ENCODE data around the gene BBIP1.
"Not testable (repeated sequence)": the region's sequence is repeated elsewhere in the genome, so short reads cannot be mapped to it uniquely, and the experiment has no call there.

BBIP1 gene

DNA sequence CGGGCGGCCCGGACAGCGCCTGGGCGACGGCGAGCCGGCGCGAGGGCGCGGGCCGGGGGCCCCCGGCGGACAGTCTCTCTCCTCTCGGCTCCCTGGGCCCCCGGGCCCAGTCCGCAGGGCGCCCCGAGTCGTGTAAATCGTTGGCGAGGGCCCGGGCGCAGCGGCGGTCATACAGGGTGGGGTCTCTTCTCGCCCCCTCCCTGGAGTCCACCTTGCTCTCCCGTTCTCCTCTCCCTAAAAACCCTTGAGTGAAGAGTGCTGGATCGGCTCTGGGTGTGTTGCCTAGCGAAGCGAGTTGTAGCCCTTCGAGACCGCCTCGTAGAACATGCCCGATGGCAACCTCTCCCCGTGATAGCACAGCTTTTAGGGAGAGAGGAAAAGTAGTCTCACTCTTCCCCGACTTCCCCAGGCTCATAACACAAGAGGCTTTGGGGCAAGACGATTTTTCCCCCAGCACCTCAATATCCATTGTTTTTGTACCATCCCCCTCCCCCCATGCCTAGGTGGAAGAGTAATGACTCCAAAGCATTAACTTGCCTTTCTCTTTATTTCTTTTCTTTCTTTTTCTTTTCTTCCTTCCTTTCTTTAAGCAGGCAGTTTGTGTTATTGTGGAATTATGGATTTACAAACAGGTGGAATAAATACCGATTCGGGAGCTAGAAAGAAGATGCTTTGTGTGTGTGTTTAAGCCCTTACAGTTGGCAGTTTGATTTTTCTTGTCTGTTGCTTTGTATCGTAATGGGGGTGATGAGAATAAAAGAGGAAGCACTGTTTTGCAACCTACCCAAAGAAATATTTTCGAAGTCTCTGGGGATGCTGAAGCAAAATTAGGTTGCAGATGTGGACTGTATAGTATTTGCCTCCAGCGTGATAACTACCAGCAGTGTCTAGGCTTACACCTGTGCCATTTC lies 1.2 kb upstream of the BBIP1 start:
- DNase-seq = peak; percentile 18

DNA sequence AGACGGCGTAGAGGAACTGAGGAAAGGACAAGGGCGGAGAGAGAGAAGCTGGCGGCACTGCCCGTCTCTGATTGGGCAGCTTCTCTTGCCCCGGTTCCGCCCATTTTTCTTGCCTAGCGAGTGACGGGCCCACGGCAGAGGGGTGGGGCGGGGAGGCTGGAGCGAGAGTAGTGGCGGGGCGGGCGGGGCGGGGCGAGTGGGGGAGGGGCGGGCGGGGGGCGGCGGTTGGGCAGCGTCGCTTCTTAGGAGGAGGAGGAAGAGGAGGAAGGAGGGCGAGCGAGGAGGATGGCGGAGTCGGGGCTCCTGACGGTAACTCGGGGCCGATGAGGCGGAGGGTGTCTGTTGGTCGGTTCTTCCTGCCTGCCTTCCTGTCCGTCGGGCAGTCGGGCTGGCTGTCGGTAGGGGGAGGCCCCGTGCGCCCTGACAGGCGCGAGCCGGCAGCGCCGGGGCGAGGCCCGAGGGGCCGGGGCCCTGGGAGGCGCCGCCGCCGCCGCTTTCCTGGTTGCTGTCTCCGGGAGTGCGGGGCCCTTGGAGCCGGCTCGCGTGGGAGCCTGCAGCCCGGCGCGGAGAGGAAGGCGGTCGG lies 460 bp upstream of the BBIP1 start, which contains the start of gene SHOC2:
Gene SHOC2, plus strand, starts transcription at position 256 of the 583 bp plus-strand sequence. CDS start 44,755 bp downstream, outside the sequence.
- peak; percentile 99 for DNase-seq

DNA sequence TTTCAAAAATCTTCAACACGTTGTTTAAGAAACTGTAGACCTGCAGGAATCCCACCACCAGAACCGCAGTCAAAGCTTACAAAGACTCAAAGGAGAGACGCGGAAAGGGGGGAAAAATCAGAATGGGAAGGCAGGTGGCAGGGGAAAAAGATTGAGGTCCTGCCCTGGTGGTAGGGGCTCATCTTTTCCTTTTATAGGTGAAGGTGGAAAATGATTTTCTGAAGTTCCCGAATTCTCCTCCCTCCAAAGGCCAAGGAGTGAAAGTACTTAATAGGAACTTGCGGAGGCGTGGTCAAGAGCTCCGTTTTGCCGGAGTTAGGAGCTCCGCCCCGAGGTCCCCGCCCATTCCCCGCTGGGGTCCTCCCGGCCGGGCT lies 724 bp downstream of the BBIP1 start:
- peak; percentile 82 for DNase-seq

DNA sequence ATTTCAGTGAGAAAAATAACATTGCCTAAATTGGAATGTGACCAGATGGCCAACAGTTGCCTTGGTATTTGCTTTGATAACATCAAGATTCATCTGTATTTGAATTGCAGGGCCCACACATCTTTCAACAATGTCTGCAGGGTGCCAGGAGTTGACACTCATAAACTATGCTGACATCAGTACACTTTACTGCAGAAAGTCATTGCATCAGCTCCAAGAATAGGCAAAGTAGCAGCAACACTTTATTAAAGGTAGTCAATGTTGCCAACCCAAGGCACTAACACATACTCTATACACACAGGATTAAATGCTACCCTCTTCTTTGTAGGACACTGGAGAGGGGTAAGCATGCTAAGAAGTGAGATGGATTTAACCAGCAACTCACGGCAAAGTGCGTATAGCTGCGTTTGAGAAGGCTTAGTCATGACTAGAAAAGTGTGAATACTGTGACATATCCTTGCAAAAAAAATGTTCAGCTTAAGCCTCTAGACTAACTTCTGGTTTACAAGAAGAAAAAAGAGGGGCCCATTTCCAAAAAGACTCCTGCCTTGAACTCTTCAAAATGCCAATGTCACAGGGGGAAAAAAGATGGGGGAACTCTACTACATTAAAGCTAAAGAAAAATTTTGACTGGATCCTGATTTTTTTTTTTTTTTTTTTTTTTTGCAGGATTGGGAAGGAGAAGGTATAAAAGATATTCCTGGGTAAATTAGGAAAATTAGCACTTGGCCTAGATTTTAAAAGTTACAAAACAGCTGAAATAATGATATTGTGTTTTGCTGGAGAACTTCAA lies 2.2 kb downstream of the BBIP1 start:
- no peak for DNase-seq

DNA sequence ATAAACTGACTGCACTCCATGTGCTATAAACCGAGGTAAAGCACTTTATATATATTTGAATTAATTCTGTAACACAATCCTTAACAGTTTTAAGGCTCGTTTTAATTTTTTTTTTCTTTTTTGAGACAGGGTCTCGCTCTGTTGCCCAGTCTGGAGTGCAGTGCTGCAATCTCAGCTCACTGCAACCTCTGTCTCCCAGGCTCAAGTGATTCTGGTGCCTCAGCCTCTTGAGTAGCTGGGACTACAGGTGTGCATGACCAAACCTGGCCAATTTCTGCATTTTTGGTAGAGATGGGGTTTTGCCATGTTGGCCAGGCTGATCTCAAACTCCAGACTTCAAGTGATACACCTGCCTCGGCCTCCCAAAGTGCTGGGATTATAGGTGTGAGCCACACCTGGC lies 3.4 kb downstream of the BBIP1 start:
- not testable (repeated sequence) for DNase-seq

DNA sequence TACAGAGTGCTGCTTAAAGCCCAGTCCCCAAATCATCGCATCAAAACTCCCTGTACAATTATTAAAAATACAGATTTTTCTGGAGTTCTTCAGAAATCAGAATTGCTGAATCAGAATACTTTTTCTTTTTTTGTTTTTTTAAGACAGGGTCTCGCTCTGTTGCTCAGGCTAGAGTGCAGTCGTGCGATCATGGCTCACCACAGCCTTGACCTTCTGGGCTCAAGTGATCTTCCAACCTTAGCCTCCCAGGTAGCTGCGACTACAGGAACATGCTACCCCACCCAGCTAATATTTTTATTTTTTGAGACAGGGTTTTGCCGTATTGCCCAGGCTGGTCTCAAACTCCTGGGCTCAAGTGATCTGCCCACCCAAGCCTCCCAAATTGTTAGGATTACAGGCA lies 3.9 kb downstream of the BBIP1 start:
- no peak for DNase-seq

DNA sequence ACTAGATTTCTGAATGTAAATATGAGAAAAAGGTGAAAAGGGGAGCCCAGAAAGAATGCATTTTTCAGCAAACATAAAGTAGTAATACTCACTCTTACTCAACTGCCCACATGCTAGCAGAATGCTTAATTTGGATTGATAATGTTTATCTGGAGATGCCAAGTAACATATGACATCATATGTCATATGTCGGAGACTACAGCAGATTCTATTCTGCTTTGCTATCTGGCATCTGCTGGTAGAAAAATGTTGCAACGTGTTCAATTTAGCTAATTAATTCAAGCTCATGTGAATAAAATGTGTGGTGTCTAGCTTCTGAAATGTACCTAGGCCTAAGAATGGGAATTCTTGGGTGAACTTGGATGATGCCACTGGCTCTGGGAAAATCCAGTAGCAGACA lies 4.5 kb downstream of the BBIP1 start:
- DNase-seq = no peak

DNA sequence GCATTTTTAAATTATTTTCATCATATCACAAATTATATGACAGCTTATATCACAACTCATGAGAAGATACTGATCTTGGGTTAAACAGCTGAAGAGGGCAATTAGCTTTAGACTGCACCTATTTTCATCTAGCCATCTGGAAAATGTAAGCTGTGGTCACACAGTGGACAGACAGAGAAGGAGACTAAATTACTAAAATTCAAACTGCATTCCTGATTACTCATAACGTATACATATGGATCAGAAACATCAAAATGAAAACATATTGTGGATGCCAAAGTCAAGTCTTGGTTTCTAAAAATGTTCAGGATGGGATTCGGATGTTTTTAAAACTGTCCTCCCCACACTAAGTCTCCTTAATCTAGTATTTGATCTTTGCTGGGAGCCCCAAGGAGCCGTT lies 6.6 kb downstream of the BBIP1 start:
- DNase-seq = no peak

DNA sequence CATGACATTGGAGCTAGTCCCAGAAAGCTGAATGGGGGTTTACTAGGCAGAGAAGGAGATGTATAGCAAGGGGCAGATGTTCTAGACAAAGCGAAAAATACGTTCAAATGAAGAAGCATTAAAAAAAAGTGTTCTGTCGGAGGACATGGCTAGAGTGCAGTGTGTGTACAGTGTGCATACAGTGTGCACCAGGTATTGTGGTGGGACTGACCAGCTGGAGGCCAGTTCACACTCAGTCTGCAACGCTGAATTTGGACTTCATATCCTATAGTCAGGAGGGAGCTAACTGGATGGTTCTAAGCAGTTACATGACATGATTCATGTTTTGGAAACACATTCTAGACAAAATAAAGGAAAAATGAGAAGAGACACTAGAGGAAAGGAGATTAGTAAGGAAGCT lies 8.8 kb downstream of the BBIP1 start:
- no peak for DNase-seq

DNA sequence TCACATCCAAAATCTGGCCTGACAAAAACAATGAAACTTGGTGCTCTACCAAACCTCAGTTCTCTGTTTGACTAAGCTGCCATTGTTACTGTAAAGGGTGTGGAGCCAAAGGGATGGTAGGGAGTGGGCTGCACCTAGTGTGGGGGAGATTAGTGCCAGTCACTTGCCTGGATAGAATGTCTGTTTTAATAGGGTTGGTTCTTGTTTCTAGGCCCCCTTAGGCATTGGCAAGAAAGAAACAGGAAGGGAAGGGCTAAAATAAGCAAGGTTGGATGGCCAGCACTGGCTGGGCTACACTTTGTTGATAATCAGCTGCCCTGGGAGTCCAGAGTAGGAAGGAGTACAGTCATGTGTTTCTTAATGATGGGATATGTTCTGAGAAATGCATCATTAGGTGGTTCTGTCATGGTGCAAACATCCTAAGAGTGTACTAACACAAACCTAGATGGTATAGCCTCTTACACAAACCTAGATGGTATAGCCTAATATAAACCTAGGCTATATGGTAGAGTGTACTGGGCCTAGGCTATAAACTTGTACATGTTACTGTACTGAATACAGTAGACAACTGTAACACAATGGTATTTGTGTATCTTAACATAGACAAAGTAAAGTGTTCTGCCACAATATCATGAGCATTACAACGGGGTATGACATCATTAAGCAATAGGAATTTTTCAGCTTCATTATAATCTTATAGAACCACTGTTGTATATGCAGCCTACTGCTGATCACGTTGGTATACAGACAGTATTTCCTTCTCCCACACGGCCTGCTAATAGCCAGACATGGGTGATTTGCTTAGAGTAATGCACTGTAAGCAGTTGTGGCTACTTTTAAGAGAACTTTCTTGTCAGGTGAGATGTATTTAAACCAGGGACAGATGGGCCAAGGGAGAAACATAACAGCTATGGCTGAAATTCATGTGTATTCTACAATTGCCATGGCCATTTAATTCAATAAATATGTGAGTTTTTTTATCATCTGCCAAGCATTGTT lies 15.4 kb downstream of the BBIP1 start:
- DNase-seq = peak; percentile 23

DNA sequence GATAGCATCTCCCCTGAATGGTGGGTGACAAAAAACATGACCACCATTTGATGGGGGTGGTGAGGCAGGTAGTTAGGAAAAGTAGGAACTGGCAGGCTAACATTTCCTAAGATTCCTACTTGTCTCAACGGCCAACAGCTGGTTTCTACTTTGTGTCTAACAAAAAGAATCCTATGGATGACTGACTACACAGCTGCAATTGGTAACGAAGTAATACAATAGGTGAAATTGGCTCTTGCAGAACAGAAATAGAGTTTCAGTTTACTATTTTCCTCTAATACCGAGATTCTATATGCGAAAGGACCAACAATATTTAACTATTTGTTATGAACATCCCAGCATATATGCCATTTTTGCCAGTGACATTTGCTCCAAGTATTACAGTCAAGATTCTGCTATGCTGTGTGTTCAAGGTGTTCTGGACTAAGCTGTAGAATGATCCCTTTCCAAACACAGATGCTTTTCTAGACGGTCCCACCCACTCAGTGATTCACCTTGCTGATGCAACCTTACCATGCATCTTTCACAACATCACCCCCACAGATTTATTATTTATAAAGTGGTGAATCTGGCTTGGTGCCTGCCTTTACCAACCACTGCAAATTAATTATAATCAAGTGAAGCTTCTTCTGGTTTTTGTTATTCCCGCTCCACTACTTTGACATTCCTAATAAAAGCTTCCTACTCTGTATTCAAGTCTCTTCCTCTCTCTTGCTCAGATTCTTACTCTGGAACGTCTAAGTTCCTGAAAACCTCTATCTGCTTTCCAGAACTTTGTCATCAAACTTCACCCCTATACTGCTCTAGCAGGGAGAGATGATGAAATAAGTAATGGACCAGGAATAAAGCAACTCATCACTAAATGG lies 16.8 kb downstream of the BBIP1 start:
- DNase-seq = peak; percentile 61

DNA sequence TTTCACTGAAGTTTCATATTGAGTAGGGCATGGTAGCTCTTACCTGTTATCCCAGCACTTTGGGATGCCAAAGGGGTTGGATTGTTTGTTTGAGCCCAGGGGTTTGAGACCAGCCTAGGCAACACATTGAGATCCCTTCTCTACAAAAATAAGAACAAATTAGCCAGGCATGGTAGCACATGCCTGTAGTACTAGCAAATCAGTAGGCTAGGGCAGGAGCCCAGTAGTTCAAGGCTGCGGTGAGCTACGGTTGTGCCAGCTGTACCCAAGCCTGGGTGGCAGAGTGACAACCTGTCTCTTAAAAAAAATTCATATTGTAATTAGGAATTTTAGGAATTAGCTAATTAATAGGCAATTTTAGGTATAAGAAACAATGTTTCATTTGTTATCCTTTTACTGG lies 18.0 kb downstream of the BBIP1 start:
- DNase-seq = no peak

DNA sequence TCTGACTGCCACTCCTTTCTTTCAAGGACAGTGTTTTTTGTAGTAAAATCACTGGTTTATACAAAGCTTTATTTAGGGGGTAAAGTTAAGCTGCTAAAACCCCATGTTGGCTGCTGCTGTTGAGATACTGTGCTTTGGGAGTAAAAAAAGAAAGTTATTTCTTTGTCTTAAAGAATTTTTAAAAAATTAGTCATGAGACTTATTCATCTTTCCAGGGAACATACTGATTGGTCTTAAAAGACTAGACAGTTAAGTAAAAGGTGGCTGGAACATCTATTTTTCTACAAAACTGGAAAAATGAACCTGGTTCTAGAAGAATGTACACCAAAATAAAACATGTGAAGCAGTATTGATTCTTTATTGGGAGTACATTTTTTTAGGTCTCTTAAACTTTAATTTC lies 20.6 kb downstream of the BBIP1 start:
- no peak for DNase-seq

DNA sequence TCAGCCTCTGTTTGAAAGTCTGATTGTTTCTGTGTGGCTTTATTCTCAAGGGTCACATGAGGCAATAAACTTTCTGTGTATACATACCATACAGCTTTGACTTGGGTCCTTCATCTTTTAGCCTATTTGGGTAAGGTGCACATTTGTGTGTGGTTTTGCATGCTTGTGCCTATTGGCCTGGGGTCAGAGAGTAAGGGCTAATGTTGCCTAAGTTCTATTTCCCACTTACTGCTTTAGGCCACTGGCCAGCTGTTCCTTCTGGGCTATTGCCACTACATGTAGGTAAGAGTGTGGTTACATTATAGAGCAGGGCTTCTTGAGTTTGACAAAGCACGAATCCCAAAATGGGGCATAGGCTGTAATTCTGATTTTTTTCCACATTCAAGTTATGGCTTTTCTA lies 21.8 kb downstream of the BBIP1 start:
- no peak for DNase-seq

DNA sequence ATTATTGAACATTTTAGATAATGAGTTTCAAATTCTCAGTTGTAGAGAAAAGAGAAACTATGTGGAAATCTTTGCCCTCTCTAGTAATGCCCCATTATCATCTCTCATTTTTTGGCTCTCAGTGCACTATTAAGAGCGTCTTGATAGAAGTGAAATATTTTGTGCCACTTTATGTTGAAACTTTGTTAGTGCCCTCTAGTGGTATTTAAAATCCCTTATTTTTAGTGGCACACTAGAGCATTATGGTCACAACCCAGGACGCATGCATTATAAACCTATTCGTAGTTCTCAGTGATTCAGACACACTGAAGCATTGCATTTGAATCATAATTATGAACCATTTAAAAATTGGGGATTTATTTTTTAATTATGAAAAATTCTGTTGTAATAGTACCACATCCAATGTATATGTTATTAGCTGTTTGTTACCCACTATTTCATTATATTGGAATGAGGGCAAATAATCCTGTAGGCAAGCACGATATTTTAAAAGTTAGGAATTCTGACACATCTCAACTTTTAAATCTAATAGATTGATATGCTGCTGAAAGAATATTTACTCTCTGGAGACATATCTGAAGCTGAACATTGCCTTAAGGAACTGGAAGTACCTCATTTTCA lies 25.3 kb downstream of the BBIP1 start:
- DNase-seq = no peak

DNA sequence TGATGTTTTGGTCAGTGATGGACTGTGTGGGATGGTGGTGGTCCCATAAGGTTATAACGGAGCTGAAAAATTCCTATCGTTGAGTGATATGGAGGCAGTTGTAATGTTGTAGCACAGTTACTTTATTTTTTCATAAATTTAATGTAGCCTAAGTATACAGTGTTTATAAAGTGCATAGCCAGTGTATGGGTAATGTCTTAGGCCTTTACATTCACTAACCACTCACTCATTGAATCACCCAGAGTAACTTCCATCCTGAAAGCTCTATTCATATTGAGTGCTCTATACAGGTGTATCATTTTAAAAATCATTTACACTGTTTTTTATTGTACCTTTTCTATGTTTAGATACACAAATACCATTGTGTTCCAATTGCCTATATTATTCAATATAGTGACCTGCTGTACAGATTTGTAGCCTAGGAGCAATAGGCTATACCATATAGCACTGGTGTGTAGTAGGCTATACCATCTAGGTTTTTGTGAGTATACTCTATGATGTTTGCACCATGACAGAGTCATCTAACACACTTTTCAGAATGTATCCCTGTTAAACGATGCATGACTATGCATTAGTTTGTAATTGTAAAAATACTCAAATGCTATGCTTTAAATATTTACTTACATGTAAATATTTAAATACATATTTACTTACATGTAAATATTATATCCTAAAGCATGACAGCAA lies 26.2 kb downstream of the BBIP1 start:
- DNase-seq = no peak

DNA sequence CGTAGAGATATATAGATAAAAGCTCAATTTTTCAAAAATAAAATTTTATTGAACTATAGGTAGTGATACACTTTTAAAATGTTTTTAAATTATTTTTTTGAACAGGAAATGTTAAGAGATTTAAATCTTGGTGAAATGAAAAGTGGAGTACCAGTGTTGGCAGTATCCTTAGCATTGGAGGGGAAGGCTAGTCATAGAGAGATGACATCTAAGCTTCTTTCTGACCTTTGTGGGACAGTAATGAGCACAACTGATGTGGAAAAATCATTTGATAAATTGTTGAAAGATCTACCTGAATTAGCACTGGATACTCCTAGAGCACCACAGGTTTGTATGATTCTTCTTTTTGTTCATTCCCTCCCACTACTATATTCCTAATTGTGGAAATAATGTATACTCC lies 31.4 kb downstream of the BBIP1 start:
- no peak for DNase-seq

DNA sequence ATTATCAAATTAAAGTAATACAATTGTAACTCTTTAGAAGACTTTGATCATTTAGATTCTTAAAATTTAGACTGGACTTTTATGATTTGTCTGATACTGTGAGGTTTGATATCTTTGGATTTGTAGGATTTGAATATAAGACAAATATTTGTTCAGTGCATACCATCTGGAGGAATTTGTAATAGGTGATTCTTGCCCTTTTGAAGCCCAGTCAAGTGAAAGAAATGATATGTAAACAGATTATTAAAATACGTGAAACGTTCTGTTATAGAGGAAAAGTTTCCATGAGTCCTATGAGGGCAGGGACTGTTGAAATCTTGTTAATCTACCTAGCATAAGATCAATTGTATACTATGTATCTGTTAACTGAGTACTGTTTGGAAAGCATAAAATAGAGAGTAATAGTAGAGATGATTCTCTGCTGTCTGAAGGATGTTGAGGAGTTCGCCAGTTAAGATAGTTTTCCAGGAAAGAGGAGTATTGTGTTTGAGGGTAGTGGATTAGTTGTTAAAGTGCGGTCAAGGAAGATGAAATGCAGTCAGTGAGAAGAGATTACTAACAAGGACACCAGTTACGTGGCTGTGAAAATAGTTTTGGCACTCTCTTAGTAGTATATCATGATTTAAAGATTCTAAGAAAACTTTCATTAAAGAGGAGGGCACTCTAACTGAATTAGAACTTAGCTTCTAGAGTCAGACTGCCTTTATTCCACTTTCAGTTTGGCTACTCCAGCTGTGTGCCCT lies 32.9 kb downstream of the BBIP1 start:
- no peak for DNase-seq

DNA sequence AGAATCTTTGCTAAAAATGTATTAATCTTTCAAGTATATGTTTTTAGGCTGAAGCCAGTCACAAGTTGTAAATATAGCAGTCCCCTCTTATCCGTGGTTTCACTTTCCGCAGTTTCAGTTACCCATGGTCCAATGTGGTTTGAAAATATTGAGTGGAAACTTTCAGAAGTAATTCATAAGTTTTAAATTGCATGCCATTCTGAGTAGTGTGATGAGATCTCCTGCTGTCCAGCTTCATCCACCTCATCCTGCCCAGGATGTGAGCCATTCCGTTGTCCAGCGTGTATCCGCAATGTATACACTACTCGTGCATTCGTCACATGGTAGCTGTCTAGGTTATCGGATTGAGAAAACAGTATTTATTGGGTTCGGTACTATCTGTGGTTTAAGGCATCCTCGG lies 35.1 kb downstream of the BBIP1 start:
- no peak for DNase-seq

DNA sequence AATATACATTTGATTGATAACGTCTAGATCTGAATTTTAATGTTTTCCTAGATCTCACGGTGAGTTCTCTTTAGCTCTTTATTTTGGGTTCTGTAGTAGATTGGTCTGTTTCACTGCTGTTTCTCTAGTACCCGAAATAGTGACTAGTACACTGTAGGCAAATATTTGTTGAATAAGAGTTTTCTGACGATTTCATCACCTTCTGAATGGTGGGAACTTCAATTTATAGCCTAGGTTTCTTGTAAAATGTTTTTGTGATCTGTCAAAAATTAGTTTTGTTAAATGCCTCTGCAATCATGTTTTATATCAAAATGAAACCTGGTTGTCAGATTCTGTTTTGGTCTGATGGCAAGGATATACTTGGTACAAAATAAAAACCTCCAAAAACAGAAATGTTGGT lies 37.1 kb downstream of the BBIP1 start:
- DNase-seq = no peak
